IMR-90 (cell line): ENCODE results near the gene ZSCAN32. TPM values are rescaled to one million over a fixed set of nuclear protein-coding genes. Genes with fewer than 3 reads are reported as not detected.

ENCODE experiments used
- ATAC-seq: fragments of 200-7000 bp; cut with Tn5 transposase; 2 replicates; pipeline ENCODE4 v1.9.1; 2020; ENCODE audit warnings: low read depth, mild to moderate bottlenecking, moderate library complexity
- BruUV-seq: library from RNA; stranded (reverse); fragments of 400-500 nt; replicated peaks from 2 replicates; lab custom pipeline; 2021; lab: Mats Ljungman, UMichigan
- CTCF ChIA-PET: fragments of 300-600 bp; formaldehyde crosslinking; extraction: SDS; loops from one replicate; lab custom pipeline; 2021; ENCODE audit warnings: antibody characterized with exemption; lab: Yijun Ruan, JAX
- POLR2A ChIA-PET: fragments of 300-600 bp; sonication (Branson Sonifier 250); formaldehyde crosslinking; loops from one replicate; lab custom pipeline; 2022; ENCODE audit warnings: antibody characterized with exemption; ENCODE audit not compliant: unreplicated experiment; lab: Charles Lee
- DNase-seq: peaks from one replicate; pipeline ENCODE4 v3.0.0; 2013
- H2AFZ ChIP-seq: replicated peaks from 2 replicates; pipeline ENCODE3; 2013; ENCODE audit warnings: low read length, mild to moderate bottlenecking; ENCODE audit not compliant: poor library complexity
- H2AK5ac ChIP-seq: 2 replicates; pipeline ENCODE4 v1.6.1; 2013; ENCODE audit warnings: low read depth, low read length, inconsistent platforms
- H2AK9ac ChIP-seq: replicated peaks from 2 replicates; pipeline ENCODE3; 2013; ENCODE audit warnings: mild to moderate bottlenecking, low read depth, low read length, moderate library complexity; ENCODE audit not compliant: poor library complexity
- H2BK120ac ChIP-seq: 2 replicates; pipeline ENCODE4 v1.6.1; 2013; ENCODE audit warnings: low read depth, low read length, inconsistent platforms
- H2BK15ac ChIP-seq: 3 replicates; pipeline ENCODE4 v1.6.1; 2013; ENCODE audit warnings: low read depth, low read length, inconsistent platforms
- H2BK20ac ChIP-seq: 2 replicates; pipeline ENCODE4 v1.6.1; 2013; ENCODE audit warnings: low read depth, mild to moderate bottlenecking, inconsistent platforms, low read length, moderate library complexity
- H2BK5ac ChIP-seq: 2 replicates; pipeline ENCODE4 v1.6.1; 2013; ENCODE audit warnings: mild to moderate bottlenecking, low read depth, low read length, inconsistent platforms; ENCODE audit not compliant: poor library complexity, severe bottlenecking
- H3K14ac ChIP-seq: replicated peaks from 2 replicates; pipeline ENCODE4 v1.6.1; 2013; ENCODE audit warnings: low read depth, low read length, inconsistent platforms
- H3K18ac ChIP-seq: 2 replicates; pipeline ENCODE4 v1.6.1; 2013; ENCODE audit warnings: low read depth, low read length, control low read depth
- H3K23ac ChIP-seq: 2 replicates; pipeline ENCODE4 v1.6.1; 2013; ENCODE audit warnings: low read depth, low read length, inconsistent platforms
- H3K27ac ChIP-seq: 2 replicates; pipeline ENCODE4 v1.5.1; 2013; ENCODE audit warnings: mild to moderate bottlenecking, control low read depth, low read length; ENCODE audit not compliant: insufficient read depth
- H3K27me3 ChIP-seq: 2 replicates; pipeline ENCODE4 v1.6.1; 2013; ENCODE audit warnings: low read length; ENCODE audit not compliant: control insufficient read depth, insufficient read depth
- H3K36me3 ChIP-seq: 2 replicates; pipeline ENCODE4 v1.6.1; 2013; ENCODE audit warnings: low read length, mixed read lengths; ENCODE audit not compliant: control insufficient read depth, insufficient read depth
- H3K4ac ChIP-seq: 2 replicates; pipeline ENCODE4 v1.6.1; 2013; ENCODE audit warnings: low read depth, low read length, inconsistent platforms
- H3K4me1 ChIP-seq: 2 replicates; pipeline ENCODE4 v1.6.1; 2013; ENCODE audit warnings: low read length, mixed read lengths; ENCODE audit not compliant: control insufficient read depth, insufficient read depth
- H3K4me2 ChIP-seq: 2 replicates; pipeline ENCODE4 v1.6.1; 2013; ENCODE audit warnings: low read depth, mild to moderate bottlenecking, control low read depth, low read length, moderate library complexity
- H3K4me3 ChIP-seq: 2 replicates; pipeline ENCODE4 v1.5.1; 2013; ENCODE audit warnings: low read depth, mild to moderate bottlenecking, control low read depth, low read length, moderate library complexity; ENCODE audit not compliant: insufficient read depth
- H3K56ac ChIP-seq: 2 replicates; pipeline ENCODE4 v1.6.1; 2013; ENCODE audit warnings: low read length, inconsistent platforms; ENCODE audit not compliant: insufficient read depth; ENCODE audit errors: extremely low read depth
- H3K79me1 ChIP-seq, 2 experiments: 2 replicates each; pipeline ENCODE4 v1.6.1; 2013; ENCODE audit warnings: low read length in 2 of 2, inconsistent platforms in 1 of 2, low read depth in 1 of 2
- H3K9ac ChIP-seq: 2 replicates; pipeline ENCODE4 v1.6.1; 2013; ENCODE audit warnings: low read depth, low read length, control low read depth
- H3K9me1 ChIP-seq: 2 replicates; pipeline ENCODE4 v1.6.1; 2013; ENCODE audit warnings: low read length, inconsistent platforms; ENCODE audit not compliant: insufficient read depth
- H3K9me3 ChIP-seq: 2 replicates; pipeline ENCODE4 v1.6.1; 2013; ENCODE audit warnings: low read length; ENCODE audit not compliant: control insufficient read depth, insufficient read depth
- H4K20me1 ChIP-seq: 2 replicates; pipeline ENCODE4 v1.6.1; 2013; ENCODE audit warnings: low read length, inconsistent platforms; ENCODE audit not compliant: insufficient read depth
- H4K5ac ChIP-seq: 2 replicates; pipeline ENCODE4 v1.6.1; 2013; ENCODE audit warnings: mild to moderate bottlenecking, low read depth, low read length, control low read depth
- H4K8ac ChIP-seq, 2 experiments: 2 replicates each; pipeline ENCODE4 v1.6.1; 2013; ENCODE audit warnings: low read depth in 2 of 2, low read length in 2 of 2, control low read depth in 1 of 2, inconsistent platforms in 1 of 2
- H4K91ac ChIP-seq: 2 replicates; pipeline ENCODE4 v1.6.1; 2013; ENCODE audit warnings: low read depth, low read length, inconsistent platforms; ENCODE audit not compliant: insufficient read depth
- CEBPB ChIP-seq: IDR thresholded peaks from 2 replicates; pipeline ENCODE4 v1.6.1; 2012; ENCODE audit warnings: low read depth, low read length, improper control_type of control experiment
- NFE2L2 ChIP-seq: fragments of 150-350 bp; IDR thresholded peaks from 2 replicates; pipeline ENCODE4 v1.6.1; 2016; ENCODE audit warnings: low read depth, mild to moderate bottlenecking, low read length
- RFX5 ChIP-seq: IDR thresholded peaks from 2 replicates; pipeline ENCODE4 v1.8.0; 2012; ENCODE audit warnings: low read depth, mild to moderate bottlenecking, low read length, moderate library complexity
- SMC3 ChIP-seq: fragments of 150-350 bp; IDR thresholded peaks from 2 replicates; pipeline ENCODE4 v1.6.1; 2016; ENCODE audit warnings: low read depth, mild to moderate bottlenecking, antibody characterized with exemption, low read length, moderate library complexity
- WGBS, 2 experiments: methylation state at CpG; one replicate each; pipeline versions ENCODE4 v1.1.5 to v1.1.7; 2013; ENCODE audit warnings: missing lambda C conversion rate in 2 of 2; ENCODE audit not compliant: insufficient read length in 1 of 2; ENCODE audit errors: extremely low coverage in 2 of 2; 5-methylcytosine and 5-hydroxymethylcytosine counted together
- dilution Hi-C: fragments of 300-500 bp; cut with HindIII; formaldehyde crosslinking; loops from one replicate; pipeline ENCODE4 v1.14.3; 2018; ENCODE audit warnings: low sequenced_read_pairs; ENCODE audit not compliant: unreplicated experiment
- in situ Hi-C: fragments of 300-500 bp; cut with MboI; formaldehyde crosslinking; loops from 3 replicates; pipeline ENCODE4 v1.14.3; 2019; ENCODE audit warnings: low sequenced_read_pairs, inconsistent platforms, mixed read lengths
- intact Hi-C: fragments of 100-400 bp; cut with micrococcal nuclease; formaldehyde crosslinking; loops from 2 replicates; pipeline ENCODE4 v1.10.0; 2022
- polyA plus RNA-seq, 3 experiments: library from polyadenylated mRNA; depleted of rRNA; stranded (reverse); fragments of >200 nt; gene quantifications; 2 replicates each; pipeline ENCODE4 v1.2.3, GENCODE V29; 2012; ENCODE audit warnings: low replicate concordance in 1 of 3
- total RNA-seq: library from RNA; depleted of rRNA; stranded (reverse); fragments of >200 nt; gene quantifications from 2 replicates; pipeline ENCODE4 v1.2.3, GENCODE V29; 2012

Gene ZSCAN32
- total and polyA plus RNA-seq, 2 of the 4 experiments (the other 2 are of a cell fraction), result 13.0 to 16.5 TPM

DNA sequence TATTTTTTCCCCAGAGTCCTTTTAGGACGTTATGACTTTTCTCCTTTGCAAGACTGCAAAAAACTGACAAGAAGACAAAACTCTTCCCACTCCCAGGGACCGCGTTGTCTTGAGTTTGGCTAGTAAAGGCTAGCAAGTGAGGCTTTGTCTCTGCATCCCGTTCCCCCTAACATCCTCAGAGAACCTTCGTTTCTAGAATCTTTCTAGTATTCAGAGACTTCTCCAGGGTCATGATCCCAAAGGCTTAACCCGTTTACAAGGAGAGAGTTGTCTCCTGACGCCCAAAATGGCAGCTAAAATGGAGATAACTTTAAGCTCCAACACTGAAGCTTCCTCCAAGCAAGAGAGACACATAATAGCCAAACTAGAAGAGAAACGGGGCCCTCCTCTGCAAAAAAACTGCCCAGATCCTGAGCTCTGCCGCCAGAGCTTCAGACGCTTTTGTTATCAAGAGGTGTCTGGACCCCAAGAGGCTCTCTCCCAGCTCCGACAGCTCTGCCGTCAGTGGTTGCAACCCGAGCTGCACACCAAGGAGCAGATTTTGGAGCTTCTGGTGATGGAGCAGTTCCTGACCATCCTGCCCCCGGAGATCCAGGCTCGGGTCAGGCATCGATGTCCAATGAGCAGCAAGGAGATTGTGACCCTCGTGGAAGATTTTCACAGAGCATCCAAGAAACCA, 1.1 kb upstream of the ZSCAN32 start:
- Histone ChIP-seq H2AK9ac (peak overlapping the region; percentile 38), H4K91ac (no peak overlapping the region), H3K4ac (peak overlapping the region; percentile 60; the same call in 1 of the 2 replicates), H2BK20ac (no peak overlapping the region), H3K4me3 (peak overlapping the region; percentile 73), H3K9me1 (no peaks in the 10 kb centered on the region), H3K4me1 (peaks cover 4% of the 10 kb centered on the region), H4K20me1 (peaks cover 2% of the 10 kb centered on the region; the same call in 1 of the 2 replicates), H2BK120ac (no peak overlapping the region), H3K18ac (no peak overlapping the region), H3K9me3 (peaks cover 26% of the 10 kb centered on the region), H2AFZ (peak overlapping the region; percentile 94), H3K4me2 (peak overlapping the region; percentile 94), H4K8ac (peak overlapping the region; percentile 25 to 68; a peak in 2 of 4 replicates), H3K23ac (peak overlapping the region; percentile 86), H3K56ac (peak overlapping the region; percentile 42; the same call in 1 of the 2 replicates), H2AK5ac (peak overlapping the region; percentile 3; the same call in 1 of the 2 replicates), H3K36me3 (peaks cover 37% of the 10 kb centered on the region), H2BK5ac (peak overlapping the region; percentile 33), H3K27me3 (no peaks in the 10 kb centered on the region), H3K14ac (peak overlapping the region; percentile 48), H3K9ac (peak overlapping the region; percentile 83), H3K79me1 (peaks cover 40 to 63% of the 10 kb centered on the region in 2 experiments), H3K27ac (peak overlapping the region; percentile 52), H2BK15ac (no peak overlapping the region), H4K5ac (peak overlapping the region; percentile 26; the same call in 1 of the 2 replicates)
- DNase-seq (peak; percentile 18), ATAC-seq (no peak)
- dilution Hi-C loops (no loop called here), in situ Hi-C loops (no loop called here), intact Hi-C loops (loop anchor here (2.0 kb wide), 1 partner anchor 57 kb away; no protein-coding TSS in a partner anchor)
- POLR2A ChIA-PET, result no interaction called here
- no TSS peak for BruUV-seq
- CTCF ChIA-PET, result no interaction called here
- TF ChIP-seq RFX5 (no peak), SMC3 (no peak), NFE2L2 (no peak), CEBPB (no peak)
- 0% methylated on average over 2 of the region's 17 CpGs; no CpG with 5 or more reads in 1 of the 2 experiments for WGBS, 2 experiments
